ENCODE data around the gene TGM2. TPM values are rescaled to one million over a fixed set of nuclear protein-coding genes. Genes with fewer than 3 reads are reported as not detected.

The TGM2 gene
- polyA plus RNA-seq, 6 donors from 2014 or later: 0.21 to 0.29 TPM; not detected in 4

GRCh38 chr20:38205001-38205400, 39.9 kb upstream of the TGM2 start:
- H3K4me3 Mint-ChIP-seq: no peak overlapping the region
- ATAC-seq (ENCODE audit: low read depth in 2 of 2) (no peak), DNase-seq (no peak)
- no peaks in the 10 kb centered on the region for H3K9me3 Mint-ChIP-seq
- H3K4me1 Mint-ChIP-seq: no peaks in the 10 kb centered on the region
- H3K36me3 Mint-ChIP-seq: no peaks in the 10 kb centered on the region
- no peak overlapping the region for H3K27ac Mint-ChIP-seq
- H3K27me3 Mint-ChIP-seq: peaks cover 8 to 21% (median 17%) of the 10 kb centered on the region in 3 donors

GRCh38 chr20:38203981-38204357, 38.9 kb upstream of the TGM2 start:
- Mint-ChIP-seq H3K27ac (no peak overlapping the region), H3K27me3 (peaks cover 8 to 20% (median 12%) of the 10 kb centered on the region in 3 donors), H3K4me3 (no peak overlapping the region), H3K36me3 (no peaks in the 10 kb centered on the region), H3K9me3 (no peaks in the 10 kb centered on the region), H3K4me1 (no peaks in the 10 kb centered on the region)
- ATAC-seq (ENCODE audit: low read depth in 2 of 2) (no peak), DNase-seq (no peak)

GRCh38 chr20:38203337-38203980, 38.4 kb upstream of the TGM2 start:
- H3K4me3 Mint-ChIP-seq: no peak overlapping the region
- H3K36me3 Mint-ChIP-seq: no peaks in the 10 kb centered on the region
- ATAC-seq (ENCODE audit: low read depth in 2 of 2): no peak
- no peak for DNase-seq
- H3K27me3 Mint-ChIP-seq: peaks cover 3 to 17% (median 9%) of the 10 kb centered on the region in 3 donors
- no peaks in the 10 kb centered on the region for H3K4me1 Mint-ChIP-seq
- no peak overlapping the region for H3K27ac Mint-ChIP-seq
- H3K9me3 Mint-ChIP-seq: no peaks in the 10 kb centered on the region

- H3K36me3 Mint-ChIP-seq: no peaks in the 10 kb centered on the region
- H3K27ac Mint-ChIP-seq: no peak overlapping the region
- peaks cover 0 to 14% (median 6%) of the 10 kb centered on the region in 3 donors for H3K27me3 Mint-ChIP-seq
- ATAC-seq (ENCODE audit: low read depth in 2 of 2) (no peak), DNase-seq (no peak)
- no peak overlapping the region for H3K4me3 Mint-ChIP-seq
- H3K9me3 Mint-ChIP-seq: no peaks in the 10 kb centered on the region
- H3K4me1 Mint-ChIP-seq: no peaks in the 10 kb centered on the region
These were observed 37.9 kb upstream of the TGM2 start for GRCh38 chr20:38202982-38203293.

- Mint-ChIP-seq H3K4me3 (no peak overlapping the region), H3K36me3 (no peaks in the 10 kb centered on the region), H3K9me3 (peaks cover 0 to 1% (median 0%) of the 10 kb centered on the region in 7 donors), H3K27ac (no peak overlapping the region), H3K4me1 (peaks cover 0 to under 1% (median under 1%) of the 10 kb centered on the region in 3 donors), H3K27me3 (peaks cover 2 to 17% (median 6%) of the 10 kb centered on the region in 3 donors)
- no peak for ATAC-seq (ENCODE audit: low read depth in 2 of 2)
- no peak for DNase-seq
These were observed 37.3 kb upstream of the TGM2 start for GRCh38 chr20:38202153-38202981.

- ATAC-seq (ENCODE audit: low read depth in 2 of 2) (no peak), DNase-seq (no peak)
- H3K27me3 Mint-ChIP-seq: peaks cover 6 to 20% (median 9%) of the 10 kb centered on the region in 3 donors
- H3K27ac Mint-ChIP-seq: no peak overlapping the region
- H3K9me3 Mint-ChIP-seq: peaks cover 0 to 5% (median 0%) of the 10 kb centered on the region in 7 donors
- H3K4me1 Mint-ChIP-seq: peaks cover 0 to 5% (median 3%) of the 10 kb centered on the region in 3 donors
- H3K4me3 Mint-ChIP-seq: no peak overlapping the region
- no peaks in the 10 kb centered on the region for H3K36me3 Mint-ChIP-seq
These were observed 36.3 kb upstream of the TGM2 start for GRCh38 chr20:38201356-38201755.

GRCh38 chr20:38200646-38201045, 35.6 kb upstream of the TGM2 start:
- peaks cover 0 to 5% (median 3%) of the 10 kb centered on the region in 3 donors for H3K4me1 Mint-ChIP-seq
- H3K4me3 Mint-ChIP-seq: no peak overlapping the region
- ATAC-seq (ENCODE audit: low read depth in 2 of 2): no peak
- H3K27me3 Mint-ChIP-seq: peaks cover 6 to 21% (median 11%) of the 10 kb centered on the region in 3 donors
- H3K9me3 Mint-ChIP-seq: peaks cover 0 to 5% (median 0%) of the 10 kb centered on the region in 7 donors
- H3K27ac Mint-ChIP-seq: no peak overlapping the region
- no peak for DNase-seq
- no peaks in the 10 kb centered on the region for H3K36me3 Mint-ChIP-seq

- Mint-ChIP-seq H3K4me1 (peaks cover 0 to 5% (median 3%) of the 10 kb centered on the region in 3 donors), H3K36me3 (peaks cover 0 to 2% of the 10 kb centered on the region in 2 donors), H3K9me3 (peaks cover 0 to 7% (median 0%) of the 10 kb centered on the region in 7 donors), H3K27ac (no peak overlapping the region), H3K27me3 (peaks cover 8 to 27% (median 20%) of the 10 kb centered on the region in 3 donors), H3K4me3 (no peak overlapping the region)
- ATAC-seq (ENCODE audit: low read depth in 2 of 2): no peak
- DNase-seq: no peak
These were observed 34.7 kb upstream of the TGM2 start for GRCh38 chr20:38199501-38200390.

- no peak for ATAC-seq (ENCODE audit: low read depth in 2 of 2)
- Mint-ChIP-seq H3K27ac (no peak overlapping the region), H3K4me1 (peaks cover 0 to 8% (median 3%) of the 10 kb centered on the region in 3 donors), H3K27me3 (peaks cover 12 to 27% (median 22%) of the 10 kb centered on the region in 3 donors), H3K9me3 (peaks cover 0 to 12% (median 0%) of the 10 kb centered on the region in 7 donors), H3K36me3 (peaks cover 0 to 8% of the 10 kb centered on the region in 2 donors), H3K4me3 (no peak overlapping the region)
- DNase-seq: no peak
These were observed 33.3 kb upstream of the TGM2 start for GRCh38 chr20:38198238-38198861.

- no peak for DNase-seq
- no peak for ATAC-seq (ENCODE audit: low read depth in 2 of 2)
- H3K27ac Mint-ChIP-seq: no peak overlapping the region
- peaks cover 12 to 27% (median 22%) of the 10 kb centered on the region in 3 donors for H3K27me3 Mint-ChIP-seq
- peaks cover 0 to 8% of the 10 kb centered on the region in 2 donors for H3K36me3 Mint-ChIP-seq
- H3K4me1 Mint-ChIP-seq: peaks cover 0 to 8% (median 3%) of the 10 kb centered on the region in 3 donors
- no peak overlapping the region for H3K4me3 Mint-ChIP-seq
- H3K9me3 Mint-ChIP-seq: peaks cover 0 to 12% (median 0%) of the 10 kb centered on the region in 7 donors
These were observed 32.5 kb upstream of the TGM2 start for GRCh38 chr20:38197619-38198018.

- DNase-seq (no peak), ATAC-seq (ENCODE audit: low read depth in 2 of 2) (no peak)
- H3K4me3 Mint-ChIP-seq: no peak overlapping the region
- H3K27me3 Mint-ChIP-seq: peaks cover 12 to 23% (median 22%) of the 10 kb centered on the region in 3 donors
- peaks cover 0 to 8% (median 3%) of the 10 kb centered on the region in 3 donors for H3K4me1 Mint-ChIP-seq
- no peak overlapping the region for H3K27ac Mint-ChIP-seq
- H3K36me3 Mint-ChIP-seq: peaks cover 0 to 8% of the 10 kb centered on the region in 2 donors
- H3K9me3 Mint-ChIP-seq: peaks cover 0 to 12% (median 0%) of the 10 kb centered on the region in 7 donors
These were observed 32.1 kb upstream of the TGM2 start for GRCh38 chr20:38197217-38197616.

- ATAC-seq (ENCODE audit: low read depth in 2 of 2) (no peak), DNase-seq (no peak)
- Mint-ChIP-seq H3K4me1 (peaks cover 0 to 8% (median 3%) of the 10 kb centered on the region in 3 donors), H3K36me3 (peaks cover 0 to 8% of the 10 kb centered on the region in 2 donors), H3K4me3 (no peak overlapping the region), H3K9me3 (peaks cover 0 to 12% (median 0%) of the 10 kb centered on the region in 7 donors), H3K27me3 (peaks cover 12 to 26% (median 21%) of the 10 kb centered on the region in 3 donors), H3K27ac (no peak overlapping the region)
These were observed 31.5 kb upstream of the TGM2 start for GRCh38 chr20:38196592-38196991.
